ENCODE measurements around the gene CES3. TPM values are rescaled to one million over a fixed set of nuclear protein-coding genes. Genes with fewer than 3 reads are reported as not detected.
"Not testable (repeated sequence)": the region's sequence is repeated elsewhere in the genome, so short reads cannot be mapped to it uniquely, and the experiment has no call there.

Gene CES3
- total RNA-seq, 1 experiment from 2014 or later = 3.7 TPM

- Mint-ChIP-seq H3K9me3 (no peaks in the 10 kb centered on the region), H3K4me1 (no peaks in the 10 kb centered on the region), H3K27me3 (ENCODE audit: low read depth) (peaks cover 11% of the 10 kb centered on the region), H3K4me3 (no peak overlapping the region), H3K36me3 (ENCODE audit: insufficient read depth in 1 of 3, low read depth in 3 of 3) (no peaks in the 10 kb centered on the region), H3K27ac (no peak overlapping the region)
- H3K14ac ChIP-seq (ENCODE audit: insufficient read depth, low read length) = no peak overlapping the region
- no peak overlapping the region for H4K5ac ChIP-seq (ENCODE audit: insufficient read length, low read depth, low read length)
- no peak overlapping the region for H2AK5ac ChIP-seq (ENCODE audit: insufficient read length, low read length)
- H2BK20ac ChIP-seq (ENCODE audit: low read depth, low read length, poor library complexity, severe bottlenecking) = no peak overlapping the region
- H3K23me2 ChIP-seq (ENCODE audit: insufficient read length, low read depth, low read length, poor library complexity, severe bottlenecking) = no peaks in the 10 kb centered on the region
- no CpG with 5 or more reads among the region's 2 CpGs for WGBS (ENCODE audit: extremely low coverage, insufficient read length, low lambda C conversion rate)
- no peaks in the 10 kb centered on the region for H3K4me1 ChIP-seq (ENCODE audit: insufficient read depth, low read length)
- no peak overlapping the region for H4K8ac ChIP-seq (replicated peaks; ENCODE audit: insufficient read length, low read depth, low read length)
- H4K20me1 ChIP-seq (ENCODE audit: control insufficient read depth, insufficient read depth, insufficient read length) = no peaks in the 10 kb centered on the region
- no peaks in the 10 kb centered on the region for H3K79me1 ChIP-seq (ENCODE audit: insufficient read depth, low read depth, low read length, poor library complexity, severe bottlenecking)
- DNase-seq = no peak
- no peak overlapping the region for H2BK12ac ChIP-seq (ENCODE audit: insufficient read length, low read depth, low read length)
- H3K79me2 ChIP-seq (ENCODE audit: insufficient read depth, low read length) = no peaks in the 10 kb centered on the region
- no peak overlapping the region for H4K91ac ChIP-seq (ENCODE audit: insufficient read length, low read depth, low read length)
- H3K23ac ChIP-seq (ENCODE audit: insufficient read length, low read depth, low read length) = no peak overlapping the region
- H3K18ac ChIP-seq (ENCODE audit: insufficient read length, low read depth, low read length) = no peak overlapping the region
- no peak overlapping the region for H3K9ac ChIP-seq (ENCODE audit: extremely low read depth, insufficient read length, low read length)
- H3K4me2 ChIP-seq (ENCODE audit: insufficient read depth, insufficient read length, low read length) = no peak overlapping the region
- no peak overlapping the region for H2BK5ac ChIP-seq (ENCODE audit: insufficient read length, low read length)
- H3K27ac ChIP-seq (ENCODE audit: insufficient read length, low read depth, low read length) = no peak overlapping the region
- H2BK15ac ChIP-seq (ENCODE audit: low read depth, low read length) = no peak overlapping the region
- H3K27me3 ChIP-seq (ENCODE audit: insufficient read depth, low read length) = no peaks in the 10 kb centered on the region
- H3K4ac ChIP-seq (ENCODE audit: low read depth, low read length) = no peak overlapping the region
- TF ChIP-seq CTCF (conservative IDR thresholded peaks at IDR 0.05) = no peak
- no peak overlapping the region for H2BK120ac ChIP-seq (ENCODE audit: low read depth, low read length, poor library complexity, severe bottlenecking)
- no peak overlapping the region for H2AFZ ChIP-seq (ENCODE audit: low read length)
- H3T11ph ChIP-seq (ENCODE audit: low read length) = no peak overlapping the region
- H3K56ac ChIP-seq (ENCODE audit: insufficient read length, low read depth, low read length) = no peak overlapping the region
- no peaks in the 10 kb centered on the region for H3K9me3 ChIP-seq (ENCODE audit: control insufficient read depth, low read depth, low read length)
These were observed 30.5 kb downstream of the CES3 start for GRCh38 chr16:66991545-66992077.

DNA sequence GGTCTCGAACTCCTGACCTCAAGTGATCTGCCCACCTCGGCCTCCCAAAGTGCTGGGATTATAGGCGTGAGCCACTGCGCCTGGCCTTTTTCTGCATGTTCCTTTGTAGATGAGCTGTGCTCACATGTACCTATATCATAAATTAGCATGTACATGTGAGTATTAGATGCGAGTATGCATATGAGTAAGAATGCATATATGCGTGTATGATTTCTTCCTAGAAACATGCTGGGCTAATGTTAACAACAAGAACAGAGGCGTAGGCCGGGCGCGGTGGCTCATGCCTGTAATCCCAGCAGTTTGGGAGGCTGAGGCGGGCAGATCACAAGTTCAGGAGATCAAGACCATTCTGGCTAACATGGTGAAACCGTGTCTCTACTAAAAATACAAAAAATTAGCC, 32.5 kb downstream of the CES3 start:
- no CpG with 5 or more reads among the region's 12 CpGs for WGBS (ENCODE audit: extremely low coverage, insufficient read length, low lambda C conversion rate)

More for the DNA sequence above, 32.5 kb downstream of the CES3 start:
- not testable (repeated sequence) for H3K14ac ChIP-seq (ENCODE audit: insufficient read depth, low read length); H4K8ac ChIP-seq (replicated peaks; ENCODE audit: insufficient read length, low read depth, low read length); H3K4ac ChIP-seq (ENCODE audit: low read depth, low read length); H3K18ac ChIP-seq (ENCODE audit: insufficient read length, low read depth, low read length); H3K4me2 ChIP-seq (ENCODE audit: insufficient read depth, insufficient read length, low read length); H3K56ac ChIP-seq (ENCODE audit: insufficient read length, low read depth, low read length); H3K79me2 ChIP-seq (ENCODE audit: insufficient read depth, low read length); H3K4me1 ChIP-seq (ENCODE audit: insufficient read depth, low read length); H2BK5ac ChIP-seq (ENCODE audit: insufficient read length, low read length); H3K4me3 Mint-ChIP-seq; H3K79me1 ChIP-seq (ENCODE audit: insufficient read depth, low read depth, low read length, poor library complexity, severe bottlenecking); H3K23me2 ChIP-seq (ENCODE audit: insufficient read length, low read depth, low read length, poor library complexity, severe bottlenecking); DNase-seq; H3K4me1 Mint-ChIP-seq; H3K9me3 ChIP-seq (ENCODE audit: control insufficient read depth, low read depth, low read length); H3K23ac ChIP-seq (ENCODE audit: insufficient read length, low read depth, low read length); H4K20me1 ChIP-seq (ENCODE audit: control insufficient read depth, insufficient read depth, insufficient read length); H4K5ac ChIP-seq (ENCODE audit: insufficient read length, low read depth, low read length); H2BK120ac ChIP-seq (ENCODE audit: low read depth, low read length, poor library complexity, severe bottlenecking); H3K9ac ChIP-seq (ENCODE audit: extremely low read depth, insufficient read length, low read length); H4K91ac ChIP-seq (ENCODE audit: insufficient read length, low read depth, low read length); H2BK20ac ChIP-seq (ENCODE audit: low read depth, low read length, poor library complexity, severe bottlenecking); H3K36me3 Mint-ChIP-seq (ENCODE audit: insufficient read depth in 1 of 3, low read depth in 3 of 3); H3K27ac ChIP-seq (ENCODE audit: insufficient read length, low read depth, low read length); H3K27ac Mint-ChIP-seq; H3K27me3 ChIP-seq (ENCODE audit: insufficient read depth, low read length); H2AFZ ChIP-seq (ENCODE audit: low read length); H2AK5ac ChIP-seq (ENCODE audit: insufficient read length, low read length); H2BK12ac ChIP-seq (ENCODE audit: insufficient read length, low read depth, low read length); H3T11ph ChIP-seq (ENCODE audit: low read length); H2BK15ac ChIP-seq (ENCODE audit: low read depth, low read length); H3K9me3 Mint-ChIP-seq
- peaks cover 22% of the 10 kb centered on the region for H3K27me3 Mint-ChIP-seq (ENCODE audit: low read depth)

Data from H9 (cell line).